ENCODE data around the gene CHD5. TPM values are rescaled to one million over a fixed set of nuclear protein-coding genes. Genes with fewer than 3 reads are reported as not detected.
A peak's percentile ranks its signal among the peaks of the same experiment; 100 is the strongest.

The CHD5 gene
- total and polyA plus RNA-seq, 2 of the 13 experiments (the other 11 are each of a cell fraction or from before 2014, with no cell fraction given) = 0.02 to 0.21 TPM

DNA sequence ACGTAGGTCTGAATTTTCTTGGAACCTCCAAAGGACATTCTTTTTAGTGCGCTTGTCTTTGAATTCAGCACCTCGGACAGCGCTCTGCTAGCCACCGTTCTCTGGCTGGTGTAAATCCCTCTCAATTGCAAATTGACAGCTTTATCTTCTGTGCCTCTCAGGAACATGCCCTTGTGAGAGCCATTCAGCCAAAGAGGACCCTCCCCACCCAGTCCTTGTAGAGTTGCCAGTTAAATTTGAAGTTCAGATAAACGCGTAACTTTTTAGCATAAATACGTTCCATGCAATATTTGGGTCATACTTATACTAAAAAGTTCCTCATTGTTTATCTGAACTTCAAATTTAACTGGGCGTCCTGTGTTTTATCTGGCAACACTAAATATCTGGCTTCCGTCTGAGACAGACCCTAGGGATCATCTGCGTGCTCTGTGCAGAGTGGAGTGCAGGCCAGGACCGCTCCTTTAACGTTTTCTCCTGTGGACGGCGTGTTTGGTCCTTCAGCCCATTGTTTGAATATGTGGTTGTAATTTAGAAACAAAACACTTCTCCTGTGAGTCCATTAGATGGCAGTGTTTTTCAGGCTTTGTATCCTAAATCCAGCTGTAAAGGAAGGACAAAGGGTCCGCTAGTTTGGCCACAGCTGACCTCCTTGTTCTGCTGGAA is 127.4 kb downstream of the CHD5 start (continued):
- TF ChIP-seq, protein P1, sequence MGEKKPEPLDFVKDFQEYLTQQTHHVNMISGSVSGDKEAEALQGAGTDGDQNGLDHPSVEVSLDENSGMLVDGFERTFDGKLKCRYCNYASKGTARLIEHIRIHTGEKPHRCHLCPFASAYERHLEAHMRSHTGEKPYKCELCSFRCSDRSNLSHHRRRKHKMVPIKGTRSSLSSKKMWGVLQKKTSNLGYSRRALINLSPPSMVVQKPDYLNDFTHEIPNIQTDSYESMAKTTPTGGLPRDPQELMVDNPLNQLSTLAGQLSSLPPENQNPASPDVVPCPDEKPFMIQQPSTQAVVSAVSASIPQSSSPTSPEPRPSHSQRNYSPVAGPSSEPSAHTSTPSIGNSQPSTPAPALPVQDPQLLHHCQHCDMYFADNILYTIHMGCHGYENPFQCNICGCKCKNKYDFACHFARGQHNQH (CRISPR knock-in tag; IDR thresholded peaks at IDR 0.05) = 0 out of 2 replicates have a peak, but pooled peaks have one; percentile 22
- TF ChIP-seq TBX2 (CRISPR knock-in tag; IDR thresholded peaks at IDR 0.05; ENCODE audit: borderline replicate concordance) (0 out of 2 replicates have a peak, but pooled peaks have one; percentile 27), ZSCAN9 (CRISPR knock-in tag; IDR thresholded peaks at IDR 0.05; ENCODE audit: borderline replicate concordance) (peak; percentile 87; the same call in 1 of the 2 replicates), HDAC2 (CRISPR knock-in tag; IDR thresholded peaks at IDR 0.05) (peak; percentile 49; the same call in 1 of the 2 replicates), ZNF782 (CRISPR knock-in tag; IDR thresholded peaks at IDR 0.05; ENCODE audit: borderline replicate concordance) (0 out of 2 replicates have a peak, but pooled peaks have one; percentile 30), ZNF713 (CRISPR knock-in tag; IDR thresholded peaks at IDR 0.05) (no peak), ERF (CRISPR knock-in tag; IDR thresholded peaks at IDR 0.05) (peak; percentile 70; the same call in 1 of the 2 replicates), ELF3 (CRISPR knock-in tag; IDR thresholded peaks at IDR 0.05) (0 out of 2 replicates have a peak, but pooled peaks have one; percentile 25), ZNF616 (CRISPR knock-in tag; IDR thresholded peaks at IDR 0.05; ENCODE audit: low read depth) (no peak), ZNF510 (CRISPR knock-in tag; IDR thresholded peaks at IDR 0.05; ENCODE audit: low read depth) (0 out of 2 replicates have a peak, but pooled peaks have one; percentile 70), CEBPZ (IDR thresholded peaks at IDR 0.05; ENCODE audit: low read length) (no peak), TMF1 (CRISPR knock-in tag; IDR thresholded peaks at IDR 0.05; ENCODE audit: low read depth) (peak; percentile 62; the same call in 1 of the 2 replicates), ZNF550 (CRISPR knock-in tag; IDR thresholded peaks at IDR 0.05; ENCODE audit: borderline replicate concordance) (no peak), ZBTB43 (CRISPR knock-in tag; conservative IDR thresholded peaks at IDR 0.05) (peak; percentile 67; the same call in 1 of the 2 replicates), ZNF788 (CRISPR knock-in tag; IDR thresholded peaks at IDR 0.05; ENCODE audit: borderline replicate concordance) (no peak), MIXL1 (CRISPR knock-in tag; IDR thresholded peaks at IDR 0.05) (peak; percentile 24; the same call in 1 of the 2 replicates), MIER2 (CRISPR knock-in tag; IDR thresholded peaks at IDR 0.05) (peak; percentile 97), FIP1L1 (IDR thresholded peaks at IDR 0.05; ENCODE audit: borderline replicate concordance, insufficient read depth, low read depth, low read length) (no peak), ZNF878 (CRISPR knock-in tag; IDR thresholded peaks at IDR 0.05) (0 out of 2 replicates have a peak, but pooled peaks have one; percentile 39), ZNF232 (CRISPR knock-in tag; IDR thresholded peaks at IDR 0.05; ENCODE audit: borderline replicate concordance) (peak; percentile 90; the same call in 1 of the 2 replicates), GATAD2A (CRISPR knock-in tag; IDR thresholded peaks at IDR 0.05) (0 out of 2 replicates have a peak, but pooled peaks have one; percentile 19), HMGA1 (CRISPR knock-in tag; conservative IDR thresholded peaks at IDR 0.05) (no peak)
- TF ChIP-seq, protein P2, sequence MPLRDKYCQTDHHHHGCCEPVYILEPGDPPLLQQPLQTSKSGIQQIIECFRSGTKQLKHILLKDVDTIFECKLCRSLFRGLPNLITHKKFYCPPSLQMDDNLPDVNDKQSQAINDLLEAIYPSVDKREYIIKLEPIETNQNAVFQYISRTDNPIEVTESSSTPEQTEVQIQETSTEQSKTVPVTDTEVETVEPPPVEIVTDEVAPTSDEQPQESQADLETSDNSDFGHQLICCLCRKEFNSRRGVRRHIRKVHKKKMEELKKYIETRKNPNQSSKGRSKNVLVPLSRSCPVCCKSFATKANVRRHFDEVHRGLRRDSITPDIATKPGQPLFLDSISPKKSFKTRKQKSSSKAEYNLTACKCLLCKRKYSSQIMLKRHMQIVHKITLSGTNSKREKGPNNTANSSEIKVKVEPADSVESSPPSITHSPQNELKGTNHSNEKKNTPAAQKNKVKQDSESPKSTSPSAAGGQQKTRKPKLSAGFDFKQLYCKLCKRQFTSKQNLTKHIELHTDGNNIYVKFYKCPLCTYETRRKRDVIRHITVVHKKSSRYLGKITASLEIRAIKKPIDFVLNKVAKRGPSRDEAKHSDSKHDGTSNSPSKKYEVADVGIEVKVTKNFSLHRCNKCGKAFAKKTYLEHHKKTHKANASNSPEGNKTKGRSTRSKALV (CRISPR knock-in tag; IDR thresholded peaks at IDR 0.05) = 0 out of 2 replicates have a peak, but pooled peaks have one; percentile 56

Measured in HepG2 (cell line).